Stimulated activated CD4-positive, alpha-beta T cell treated with anti-CD3 and anti-CD28 coated beads, Interleukin-12 subunit alpha, Interleukin-12 subunit beta, amount 100 ng/mL, for 4 hours (primary cell): ENCODE measurements around the gene GGA1.
"Not testable (repeated sequence)": the region's sequence is repeated elsewhere in the genome, so short reads cannot be mapped to it uniquely, and the experiment has no call there.

Source experiments
- DNase-seq: peaks from one replicate; pipeline ENCODE4 v3.0.0-alpha.2; 2020

Gene GGA1

GRCh38 chr22:37571258-37571991 is 37.2 kb upstream of the GGA1 start:
- DNase-seq: no peak

- DNase-seq: no peak
Observed at GRCh38 chr22:37571992-37572373, 36.7 kb upstream of the GGA1 start.

DNA sequence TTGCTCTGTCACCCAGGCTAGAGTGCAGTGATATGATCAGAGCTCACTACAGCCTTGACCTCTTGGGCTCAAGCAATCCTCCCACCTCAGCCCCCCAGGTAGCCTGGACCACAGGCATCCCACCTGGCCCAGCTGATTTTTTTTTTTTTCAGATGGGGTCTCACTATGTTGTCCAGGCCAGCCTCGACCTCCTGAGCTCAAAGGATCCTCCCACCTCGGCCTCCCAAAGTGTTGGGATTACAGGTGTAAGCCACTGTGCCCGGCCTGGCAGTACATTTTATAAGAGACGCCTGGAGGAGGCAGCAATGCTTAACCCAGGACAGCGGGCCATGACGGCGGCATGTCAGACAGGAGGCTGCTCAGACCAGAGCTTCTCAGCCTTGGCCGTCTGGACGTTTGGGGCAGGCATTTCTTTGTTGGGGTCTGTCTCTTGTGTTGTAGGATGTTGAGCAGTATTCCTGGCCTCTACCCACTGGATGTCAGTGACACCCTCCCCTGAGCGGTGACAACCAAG is 33.1 kb upstream of the GGA1 start:
- DNase-seq: no peak

GRCh38 chr22:37578002-37578401 is 30.6 kb upstream of the GGA1 start:
- DNase-seq: no peak

DNA sequence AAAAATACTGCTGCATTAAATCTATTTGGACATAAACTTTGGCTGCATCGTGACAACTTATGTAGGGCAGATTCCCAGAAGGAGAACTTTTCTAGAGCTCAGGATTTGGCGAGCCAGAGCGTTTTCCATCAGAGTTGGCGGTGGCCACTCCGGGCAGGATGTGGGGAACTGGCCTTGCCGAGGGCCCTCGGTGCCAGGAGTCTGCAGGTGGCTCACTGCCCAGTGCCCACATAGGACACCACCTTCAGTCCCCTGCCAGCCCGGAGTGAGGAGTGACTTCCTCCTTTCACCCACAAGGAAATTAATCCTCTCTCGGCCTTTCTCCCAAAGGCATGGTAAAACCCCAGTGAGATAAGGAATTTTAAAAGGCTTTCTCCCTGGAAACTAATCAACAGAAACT is 27.1 kb upstream of the GGA1 start:
- DNase-seq: no peak

DNA sequence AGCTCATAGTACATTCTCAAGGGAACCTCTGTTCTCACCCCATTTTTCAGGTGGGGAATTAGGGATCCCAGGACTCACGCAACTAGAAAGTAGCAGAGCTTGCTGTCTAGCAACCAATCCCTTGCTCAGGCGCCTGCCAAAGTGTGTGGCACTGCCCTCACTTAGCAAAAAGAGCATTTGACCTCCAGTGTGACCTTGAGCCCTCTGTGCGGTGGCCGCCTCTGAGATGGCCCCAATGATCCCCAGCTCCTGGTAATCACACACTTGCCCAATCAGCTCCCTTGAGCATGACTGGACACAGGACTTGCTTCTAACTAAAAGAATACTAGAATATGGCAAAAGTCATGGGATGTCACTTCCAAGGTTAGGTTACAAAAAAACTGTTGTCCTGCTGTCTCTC is 26.1 kb upstream of the GGA1 start:
- no peak for DNase-seq

DNA sequence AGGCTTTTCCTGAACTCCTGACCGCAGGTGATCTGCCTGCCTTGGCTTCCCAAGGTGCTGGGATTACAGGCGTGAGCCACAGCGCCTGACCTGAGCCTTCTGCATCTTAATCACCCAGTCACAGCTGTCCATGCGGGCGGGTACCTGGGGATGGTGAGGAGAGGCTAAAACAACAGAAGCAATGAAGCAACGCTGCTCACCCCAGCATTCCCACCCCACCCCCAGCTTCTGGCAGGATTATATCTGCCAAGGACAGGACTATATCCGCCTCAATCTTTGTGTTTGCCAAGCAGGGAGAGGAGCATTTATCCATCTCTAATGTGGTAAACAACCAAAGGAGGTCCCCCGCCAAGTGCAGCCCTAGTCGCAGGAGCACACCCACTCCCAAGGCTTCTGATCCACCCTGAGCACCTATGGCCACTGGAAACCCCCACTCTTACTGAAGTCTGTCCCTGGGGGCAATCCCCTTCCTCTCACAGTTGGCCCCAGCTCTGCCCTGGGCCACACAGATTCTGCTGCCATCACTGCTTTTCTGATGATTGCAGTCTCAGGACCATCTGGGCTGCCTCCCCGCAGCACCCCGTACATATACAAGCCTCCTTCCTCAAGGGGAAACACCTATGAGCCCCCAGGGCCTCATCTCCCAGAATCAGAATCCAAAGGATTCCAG is 20.0 kb upstream of the GGA1 start:
- DNase-seq: no peak

DNA sequence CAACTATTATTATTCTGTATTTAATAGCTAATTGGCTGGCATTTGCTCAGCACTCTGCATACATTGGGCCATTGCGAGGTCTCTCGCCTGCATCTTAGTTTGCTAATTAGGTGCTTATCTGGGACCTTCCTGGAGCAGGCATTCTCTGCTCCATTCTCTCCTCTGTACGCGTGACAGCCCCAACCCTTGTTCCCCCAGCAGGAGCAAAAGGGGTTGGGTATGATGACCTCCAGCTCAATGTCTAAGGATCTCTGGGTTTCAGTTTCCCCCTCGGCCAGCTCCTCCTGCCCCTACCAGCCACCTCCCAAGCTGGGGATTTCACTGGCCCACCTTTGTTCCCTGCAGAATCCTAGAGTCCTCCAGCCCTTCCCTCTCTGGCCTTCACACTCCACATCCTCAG is 19.0 kb upstream of the GGA1 start:
- no peak for DNase-seq

DNA sequence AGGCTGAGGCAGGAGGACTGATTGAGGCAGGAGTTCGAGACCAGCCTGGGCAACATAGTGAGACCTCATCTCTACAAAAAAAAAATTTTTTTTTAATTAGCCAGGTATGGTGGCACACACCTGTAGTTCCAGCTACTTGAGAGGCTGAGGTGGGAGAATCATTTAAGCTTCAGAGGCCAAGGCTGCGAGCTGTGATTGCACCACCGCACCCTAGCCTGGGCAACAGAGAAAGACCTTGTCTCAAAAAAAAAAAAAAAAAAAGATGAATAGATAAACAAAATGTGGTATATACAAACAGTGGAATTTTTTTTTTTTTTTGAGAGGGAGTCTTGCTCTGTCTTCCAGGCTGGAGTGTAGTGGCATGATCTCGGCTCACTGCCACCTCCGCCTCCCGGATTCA is 17.6 kb upstream of the GGA1 start:
- not testable (repeated sequence) for DNase-seq

GRCh38 chr22:37591823-37592404 is 16.7 kb upstream of the GGA1 start:
- no peak for DNase-seq

- DNase-seq: no peak
Observed at GRCh38 chr22:37594237-37594636, 14.4 kb upstream of the GGA1 start.

GRCh38 chr22:37599153-37599552 is 9.5 kb upstream of the GGA1 start:
- DNase-seq: no peak

DNA sequence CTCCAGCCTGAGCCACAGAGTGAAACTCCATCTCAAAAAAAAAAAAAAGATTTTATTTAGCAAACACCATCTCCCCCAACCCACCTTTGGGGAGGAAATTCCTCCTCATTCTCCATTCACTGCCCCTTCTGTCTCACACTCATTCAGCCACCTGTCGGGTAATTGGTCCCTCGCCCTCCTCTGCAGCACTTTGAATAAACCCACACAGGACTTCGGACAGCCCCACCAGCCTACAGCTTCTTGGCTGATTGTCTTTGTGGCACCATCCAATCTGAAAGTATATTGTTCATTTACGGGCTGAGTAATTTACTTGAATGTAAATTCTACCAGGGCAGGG is 7.5 kb upstream of the GGA1 start:
- DNase-seq: no peak

DNA sequence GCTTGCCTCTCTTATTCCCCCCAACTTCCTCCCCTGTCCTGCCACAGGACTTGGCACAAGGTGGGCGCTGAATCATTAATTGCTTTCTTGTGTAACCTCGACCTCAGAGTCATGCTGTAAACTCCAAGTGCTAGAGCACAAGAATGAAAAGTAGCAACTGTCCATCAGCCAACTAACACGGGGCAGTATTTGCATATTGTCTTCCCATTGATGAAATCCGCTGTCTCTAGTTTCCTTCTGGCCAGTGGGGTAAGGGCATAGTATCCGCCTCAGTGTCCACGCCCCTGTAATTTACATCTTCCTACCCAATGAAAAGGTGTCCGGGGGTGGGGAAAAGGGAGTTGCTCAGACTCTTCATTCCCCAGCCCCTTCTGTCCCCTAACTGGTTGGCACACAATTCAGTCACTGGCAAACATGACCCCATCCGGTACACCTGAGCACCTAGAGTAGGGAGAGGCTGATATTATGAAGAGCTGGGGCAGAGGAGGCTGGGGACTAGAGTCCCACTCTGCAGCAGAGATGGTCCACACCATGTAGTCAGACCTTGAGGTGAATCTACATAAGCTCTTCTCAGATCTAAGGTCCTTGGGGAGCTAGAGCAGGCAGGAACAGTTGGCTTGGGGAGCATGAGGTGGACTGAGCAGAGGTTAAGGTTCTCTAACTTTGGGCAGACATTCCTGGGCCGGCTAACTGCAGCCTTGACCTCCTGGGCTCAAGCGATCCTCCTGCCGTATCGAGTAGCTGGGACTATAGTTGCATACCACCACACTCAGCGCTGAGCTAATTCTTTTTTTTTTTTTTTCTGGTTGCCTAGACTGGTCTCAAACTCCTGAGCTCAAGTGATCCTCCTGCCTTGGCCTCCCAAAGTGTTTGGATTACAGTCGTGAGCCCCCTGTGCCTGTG is 6.8 kb upstream of the GGA1 start:
- DNase-seq: no peak

DNA sequence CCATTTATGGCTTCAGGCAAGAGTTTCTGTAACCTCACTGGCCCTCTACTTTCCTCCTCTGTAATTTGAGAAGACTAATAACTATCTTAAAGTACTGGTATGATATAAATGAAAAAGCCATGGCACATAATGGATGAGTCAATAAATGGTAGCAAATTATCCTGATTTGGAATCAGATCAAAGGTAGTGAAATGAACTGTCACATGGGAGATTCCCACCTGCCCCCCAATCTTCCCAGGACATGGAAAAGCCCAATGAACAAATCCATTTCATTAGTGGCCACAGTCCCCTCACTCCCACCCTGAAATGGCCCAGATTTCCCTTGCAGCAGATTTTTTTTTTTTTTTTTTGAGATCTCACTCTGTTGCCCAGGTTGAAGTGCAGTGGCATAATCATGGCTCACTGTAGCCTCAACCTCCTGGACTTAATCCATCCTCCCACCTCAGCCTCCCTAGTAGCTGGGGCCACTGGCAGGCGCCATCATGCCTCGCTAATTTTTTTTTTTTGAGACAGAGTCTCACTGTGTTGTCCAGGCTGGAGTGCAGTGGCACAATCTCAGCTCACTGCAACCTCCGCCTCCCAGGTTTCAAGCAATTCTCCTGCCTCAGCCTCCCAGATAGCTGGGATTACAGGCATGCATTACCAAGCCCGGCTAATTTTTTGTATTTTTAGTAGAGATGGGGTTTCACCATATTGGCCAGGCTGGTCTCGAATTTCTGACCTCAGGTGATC is 5.9 kb upstream of the GGA1 start:
- DNase-seq: not testable (repeated sequence)

- no peak for DNase-seq
Observed at GRCh38 chr22:37604074-37604473, 4.6 kb upstream of the GGA1 start.

GRCh38 chr22:37604875-37605274 is 3.8 kb upstream of the GGA1 start:
- DNase-seq: no peak

DNA sequence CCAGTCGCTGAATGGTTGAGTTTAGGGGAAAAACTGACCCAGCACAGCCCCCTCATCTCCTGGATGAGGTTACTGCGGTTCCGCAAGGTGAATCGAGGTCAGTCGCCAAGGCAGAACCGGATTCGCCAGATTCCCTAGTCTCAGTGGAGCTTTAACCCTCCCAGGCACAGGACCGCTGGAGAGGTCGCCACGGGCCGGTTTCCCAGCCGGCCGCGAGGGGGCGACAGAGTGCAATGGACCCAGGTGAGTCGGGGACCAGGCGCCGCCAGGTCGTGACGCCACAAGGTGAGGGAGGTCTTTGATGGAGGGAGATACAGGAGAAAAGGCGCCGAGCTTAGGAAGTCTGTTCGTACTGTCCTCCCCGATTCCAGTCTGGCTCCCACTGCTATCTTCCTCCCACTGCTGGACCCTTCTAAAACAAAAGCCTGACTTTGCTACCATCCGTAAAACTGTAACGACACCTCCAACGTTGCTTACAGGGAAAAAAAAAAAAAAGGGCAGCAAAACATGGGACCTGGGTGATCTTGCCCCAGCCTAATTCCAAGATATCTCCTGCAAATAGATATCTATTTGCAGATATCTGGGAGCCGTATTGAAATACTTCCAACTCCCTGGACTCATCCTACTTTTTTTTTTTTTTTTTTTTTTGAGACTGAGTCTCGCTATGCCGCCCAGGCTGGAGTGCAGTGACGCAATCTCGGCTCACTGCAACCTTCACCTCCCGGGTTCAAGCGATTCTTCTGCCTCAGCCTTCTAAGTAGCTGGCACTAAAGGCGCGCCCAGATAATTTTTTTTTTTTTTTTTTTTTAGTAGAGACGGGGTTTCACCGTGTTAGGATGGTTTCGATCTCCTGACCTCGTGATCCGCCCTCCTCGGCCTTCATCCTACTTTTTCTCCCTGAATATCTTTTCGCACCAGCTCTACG is 1.4 kb upstream of the GGA1 start:
- DNase-seq: peak; percentile 93

- no peak for DNase-seq
Observed at GRCh38 chr22:37607935-37608476, 628 bp upstream of the GGA1 start.

DNA sequence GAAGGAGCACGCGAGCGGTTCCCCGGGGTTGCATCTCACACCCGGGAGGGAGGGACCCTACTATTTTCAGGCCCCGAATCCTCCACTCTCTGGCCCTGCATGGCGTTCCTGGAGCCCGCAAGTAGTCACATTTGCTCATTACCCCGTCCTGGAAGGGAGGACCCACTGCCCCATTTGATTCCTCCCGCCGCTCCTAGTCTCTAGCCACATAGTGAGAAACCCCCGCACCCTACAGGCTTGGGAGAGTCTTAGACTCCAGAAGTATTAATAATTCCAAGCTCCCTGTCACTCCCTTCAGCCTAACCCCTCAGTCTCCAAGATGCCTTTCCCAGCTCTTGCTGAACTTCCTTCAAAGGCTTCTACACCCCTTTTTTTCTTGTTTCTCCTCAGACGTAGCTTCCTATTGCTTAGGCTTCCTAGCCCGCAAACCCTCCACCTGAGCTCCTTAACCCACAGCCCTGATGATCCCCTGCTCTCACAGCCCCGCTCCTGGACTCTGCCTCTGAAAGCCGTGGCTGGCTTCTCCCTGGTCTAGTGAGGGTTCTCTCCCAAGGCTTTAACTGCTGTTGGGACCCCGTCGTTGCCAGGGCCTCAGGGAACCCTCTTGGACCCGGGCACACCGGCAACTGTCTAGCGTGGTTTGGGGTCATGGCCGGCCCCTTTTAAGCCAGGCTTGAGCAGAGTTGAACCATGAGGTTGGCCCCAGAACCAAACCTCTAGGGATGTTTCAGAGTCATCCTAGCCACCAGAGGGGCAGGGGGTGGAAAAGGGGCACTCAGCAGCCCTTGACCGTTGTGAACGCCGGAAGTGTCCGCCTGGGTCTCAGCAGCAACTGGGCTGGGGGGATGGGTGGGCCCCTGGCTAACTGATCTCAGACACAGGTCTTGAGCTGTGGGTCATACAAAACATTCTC is 862 bp downstream of the GGA1 start:
- DNase-seq: no peak
